BE2C (cell line): ENCODE results near the gene PEX11G.

Experiments
- DNase-seq: peaks from one replicate; pipeline ENCODE4 v3.0.0-alpha.2; 2020
- H3K27me3 ChIP-seq: fragments of 250-450 bp; sonication (Bioruptor Pico); 2 replicates; pipeline ENCODE4 v1.5.1; 2020; ENCODE audit warnings: mild to moderate bottlenecking
- H3K36me3 ChIP-seq: fragments of 250-450 bp; sonication (Bioruptor Pico); 2 replicates; pipeline ENCODE4 v1.5.1; 2020; ENCODE audit warnings: mild to moderate bottlenecking
- H3K4me1 ChIP-seq: fragments of 250-450 bp; sonication (Bioruptor Pico); 2 replicates; pipeline ENCODE4 v1.5.1; 2020
- H3K4me3 ChIP-seq: 2 replicates; pipeline ENCODE4 v1.5.1; 2011; ENCODE audit warnings: low read depth, low read length
- H3K9me3 ChIP-seq: fragments of 250-450 bp; sonication (Bioruptor Pico); 2 replicates; pipeline ENCODE4 v1.5.1; 2020
- CTCF ChIP-seq: IDR thresholded peaks from 2 replicates; pipeline ENCODE4 v1.5.1; 2012; ENCODE audit warnings: mild to moderate bottlenecking, low read depth, low read length

The PEX11G gene

GRCh38 chr19:7463575-7463974, 25.3 kb downstream of the PEX11G start:
- DNase-seq, result no peak
- no peak for TF ChIP-seq CTCF
- Histone ChIP-seq H3K27me3 (no peaks in the 10 kb centered on the region), H3K36me3 (peaks cover 7% of the 10 kb centered on the region), H3K4me1 (no peaks in the 10 kb centered on the region), H3K9me3 (no peaks in the 10 kb centered on the region), H3K4me3 (no peak overlapping the region)

GRCh38 chr19:7461841-7462629, 26.8 kb downstream of the PEX11G start:
- TF ChIP-seq CTCF, result peak; percentile 14
- DNase-seq, result no peak
- H3K4me3 ChIP-seq, result no peak overlapping the region
- no peaks in the 10 kb centered on the region for H3K4me1 ChIP-seq
- H3K27me3 ChIP-seq, result no peaks in the 10 kb centered on the region
- H3K9me3 ChIP-seq, result no peaks in the 10 kb centered on the region
- H3K36me3 ChIP-seq, result peaks cover 9% of the 10 kb centered on the region

GRCh38 chr19:7460562-7460966, 28.3 kb downstream of the PEX11G start:
- Histone ChIP-seq H3K36me3 (peaks cover 9% of the 10 kb centered on the region), H3K4me3 (no peak overlapping the region), H3K27me3 (no peaks in the 10 kb centered on the region), H3K4me1 (no peaks in the 10 kb centered on the region), H3K9me3 (no peaks in the 10 kb centered on the region)
- TF ChIP-seq CTCF, result no peak
- no peak for DNase-seq

GRCh38 chr19:7459773-7460172, 29.1 kb downstream of the PEX11G start:
- H3K36me3 ChIP-seq, result peaks cover 8% of the 10 kb centered on the region
- DNase-seq, result no peak
- H3K4me1 ChIP-seq, result no peaks in the 10 kb centered on the region
- no peak overlapping the region for H3K4me3 ChIP-seq
- no peaks in the 10 kb centered on the region for H3K9me3 ChIP-seq
- no peak for TF ChIP-seq CTCF
- no peaks in the 10 kb centered on the region for H3K27me3 ChIP-seq

GRCh38 chr19:7458675-7459074, 30.2 kb downstream of the PEX11G start:
- no peak for TF ChIP-seq CTCF

GRCh38 chr19:7456964-7457541, 31.8 kb downstream of the PEX11G start:
- H3K4me1 ChIP-seq, result no peaks in the 10 kb centered on the region
- no peak for TF ChIP-seq CTCF
- DNase-seq, result no peak
- H3K4me3 ChIP-seq, result no peak overlapping the region
- H3K36me3 ChIP-seq, result peaks cover 19% of the 10 kb centered on the region
- no peaks in the 10 kb centered on the region for H3K27me3 ChIP-seq
- H3K9me3 ChIP-seq, result no peaks in the 10 kb centered on the region

More at GRCh38 chr19:7458675-7459074, 30.2 kb downstream of the PEX11G start:
- no peak for DNase-seq
- Histone ChIP-seq H3K36me3 (peaks cover 13% of the 10 kb centered on the region), H3K9me3 (no peaks in the 10 kb centered on the region), H3K4me1 (no peaks in the 10 kb centered on the region), H3K4me3 (no peak overlapping the region), H3K27me3 (no peaks in the 10 kb centered on the region)
